Activated B cell treated with CpG ODN at 0.5 μM for 24 hours (primary cell): ENCODE data around the gene USP17L30. TPM values are rescaled to one million over a fixed set of nuclear protein-coding genes. Genes with fewer than 3 reads are reported as not detected.
"Not testable (repeated sequence)": the region's sequence is repeated elsewhere in the genome, so short reads cannot be mapped to it uniquely, and the experiment has no call there.

Experiments used
- ATAC-seq: fragments of 200-7000 bp; cut with Tn5 transposase; one replicate; pipeline ENCODE4 v1.10.0; 2021; ENCODE audit warnings: low read depth, mild to moderate bottlenecking, moderate library complexity
- CTCF ChIA-PET: fragments of 350-600 bp; sonication (Branson Sonifier 250); formaldehyde crosslinking; loops from one replicate; lab custom pipeline; 2021; ENCODE audit warnings: antibody characterized with exemption; lab: Charles Lee
- POLR2A ChIA-PET: fragments of 350-600 bp; sonication (Branson Sonifier 250); formaldehyde crosslinking; loops from one replicate; lab custom pipeline; 2021; ENCODE audit warnings: antibody characterized with exemption; lab: Charles Lee
- DNase-seq: peaks from one replicate; pipeline ENCODE4 v3.0.0; 2022
- H3K27ac Mint-ChIP-seq: one replicate; pipeline ENCODE4 v1.8.0; 2020; ENCODE audit warnings: mixed read lengths
- H3K27me3 Mint-ChIP-seq: one replicate; pipeline ENCODE4 v1.8.0; 2021; ENCODE audit warnings: mixed read lengths
- H3K36me3 Mint-ChIP-seq: one replicate; pipeline ENCODE4 v1.8.0; 2021; ENCODE audit warnings: low read depth, mixed read lengths
- H3K4me1 Mint-ChIP-seq: one replicate; pipeline ENCODE4 v1.8.0; 2021; ENCODE audit warnings: mixed read lengths
- H3K4me3 Mint-ChIP-seq: one replicate; pipeline ENCODE4 v1.8.0; 2020; ENCODE audit warnings: mild to moderate bottlenecking, mixed read lengths
- H3K9me3 Mint-ChIP-seq: one replicate; pipeline ENCODE4 v1.8.0; 2020; ENCODE audit warnings: mixed read lengths
- intact Hi-C: fragments of 100-400 bp; cut with micrococcal nuclease; formaldehyde crosslinking; loops from one replicate; pipeline ENCODE4 v1.15.1; 2024
- total RNA-seq: library from RNA; stranded (reverse); gene quantifications from 2 replicates; pipeline ENCODE4 v1.2.3, GENCODE V29; 2022

The USP17L30 gene
- not detected in 2 replicates for total RNA-seq

GRCh38 chr4:9362829-9363228, at the start of gene USP17L30:
USP17L30 (plus strand) TSS chr4:9363129; CDS start chr4:9363129, 0 bp downstream.
- ATAC-seq, H3K27ac Mint-ChIP-seq, H3K4me1 Mint-ChIP-seq, intact Hi-C loops, POLR2A ChIA-PET, H3K27me3 Mint-ChIP-seq, H3K4me3 Mint-ChIP-seq, H3K9me3 Mint-ChIP-seq, H3K36me3 Mint-ChIP-seq, DNase-seq, CTCF ChIA-PET: not testable (repeated sequence)

- intact Hi-C loops, ATAC-seq, H3K27ac Mint-ChIP-seq, H3K4me1 Mint-ChIP-seq, H3K9me3 Mint-ChIP-seq, DNase-seq, H3K27me3 Mint-ChIP-seq, CTCF ChIA-PET, H3K36me3 Mint-ChIP-seq, POLR2A ChIA-PET, H3K4me3 Mint-ChIP-seq: not testable (repeated sequence)
These were observed 38.7 kb upstream of the USP17L30 start for GRCh38 chr4:9324191-9324590.

- H3K4me3 Mint-ChIP-seq, ATAC-seq, H3K27me3 Mint-ChIP-seq, H3K9me3 Mint-ChIP-seq, H3K27ac Mint-ChIP-seq, POLR2A ChIA-PET, H3K36me3 Mint-ChIP-seq, DNase-seq, CTCF ChIA-PET, H3K4me1 Mint-ChIP-seq, intact Hi-C loops: not testable (repeated sequence)
These were observed 38.1 kb upstream of the USP17L30 start, which contains the start of gene USP17L24 for GRCh38 chr4:9324865-9325264. USP17L24 (plus strand) TSS chr4:9325165; CDS start chr4:9325165, 0 bp downstream.

GRCh38 chr4:9329611-9330010, 33.3 kb upstream of the USP17L30 start, which contains the start of gene USP17L25:
USP17L25 (plus strand) TSS chr4:9329911; CDS start chr4:9329911, 0 bp downstream.
- POLR2A ChIA-PET, H3K36me3 Mint-ChIP-seq, H3K9me3 Mint-ChIP-seq, CTCF ChIA-PET, H3K27me3 Mint-ChIP-seq, ATAC-seq, H3K4me3 Mint-ChIP-seq, intact Hi-C loops, H3K4me1 Mint-ChIP-seq, H3K27ac Mint-ChIP-seq, DNase-seq: not testable (repeated sequence)

- H3K4me1 Mint-ChIP-seq, intact Hi-C loops, H3K27me3 Mint-ChIP-seq, ATAC-seq, H3K4me3 Mint-ChIP-seq, DNase-seq, CTCF ChIA-PET, H3K9me3 Mint-ChIP-seq, H3K27ac Mint-ChIP-seq, H3K36me3 Mint-ChIP-seq, POLR2A ChIA-PET: not testable (repeated sequence)
These were observed 28.6 kb upstream of the USP17L30 start, which contains the start of gene USP17L26 for GRCh38 chr4:9334358-9334757. USP17L26 (plus strand) TSS chr4:9334658; CDS start chr4:9334658, 0 bp downstream.

GRCh38 chr4:9339103-9339502, 23.8 kb upstream of the USP17L30 start, which contains the start of gene USP17L5:
USP17L5 (plus strand) TSS chr4:9339403; CDS start chr4:9339403, 0 bp downstream.
- H3K9me3 Mint-ChIP-seq, ATAC-seq, H3K27me3 Mint-ChIP-seq, intact Hi-C loops, CTCF ChIA-PET, H3K4me1 Mint-ChIP-seq, DNase-seq, H3K4me3 Mint-ChIP-seq, H3K36me3 Mint-ChIP-seq, H3K27ac Mint-ChIP-seq, POLR2A ChIA-PET: not testable (repeated sequence)

- H3K36me3 Mint-ChIP-seq, H3K27ac Mint-ChIP-seq, H3K27me3 Mint-ChIP-seq, CTCF ChIA-PET, DNase-seq, intact Hi-C loops, POLR2A ChIA-PET, H3K4me1 Mint-ChIP-seq, H3K9me3 Mint-ChIP-seq, H3K4me3 Mint-ChIP-seq, ATAC-seq: not testable (repeated sequence)
These were observed 19.1 kb upstream of the USP17L30 start, which contains the start of gene USP17L27 for GRCh38 chr4:9343848-9344247. USP17L27 (plus strand) TSS chr4:9344148; CDS start chr4:9344148, 0 bp downstream.

- not testable (repeated sequence) for H3K4me3 Mint-ChIP-seq, ATAC-seq, H3K9me3 Mint-ChIP-seq
These were observed 14.3 kb upstream of the USP17L30 start, which contains the start of gene USP17L28 for GRCh38 chr4:9348593-9348992. USP17L28 (plus strand) TSS chr4:9348893; CDS start chr4:9348893, 0 bp downstream.

GRCh38 chr4:9350866-9351265, 12.1 kb upstream of the USP17L30 start:
- CTCF ChIA-PET, H3K27ac Mint-ChIP-seq, ATAC-seq, DNase-seq, H3K4me3 Mint-ChIP-seq, H3K36me3 Mint-ChIP-seq, H3K27me3 Mint-ChIP-seq, H3K4me1 Mint-ChIP-seq, intact Hi-C loops, H3K9me3 Mint-ChIP-seq, POLR2A ChIA-PET: not testable (repeated sequence)

More at GRCh38 chr4:9348593-9348992, 14.3 kb upstream of the USP17L30 start, which contains the start of gene USP17L28:
- H3K4me1 Mint-ChIP-seq, H3K27ac Mint-ChIP-seq, H3K36me3 Mint-ChIP-seq, H3K27me3 Mint-ChIP-seq, POLR2A ChIA-PET, DNase-seq, intact Hi-C loops, CTCF ChIA-PET: not testable (repeated sequence)

- H3K27me3 Mint-ChIP-seq, DNase-seq, H3K9me3 Mint-ChIP-seq, H3K4me3 Mint-ChIP-seq, H3K36me3 Mint-ChIP-seq, CTCF ChIA-PET, ATAC-seq, intact Hi-C loops, H3K4me1 Mint-ChIP-seq, POLR2A ChIA-PET, H3K27ac Mint-ChIP-seq: not testable (repeated sequence)
These were observed 9.6 kb upstream of the USP17L30 start, which contains the start of gene USP17L29 for GRCh38 chr4:9353338-9353737. USP17L29 (plus strand) TSS chr4:9353638; CDS start chr4:9353638, 0 bp downstream.

GRCh38 chr4:9379881-9380280, 17.0 kb downstream of the USP17L30 start:
- CTCF ChIA-PET, H3K9me3 Mint-ChIP-seq, H3K4me1 Mint-ChIP-seq, POLR2A ChIA-PET, ATAC-seq, DNase-seq, H3K27ac Mint-ChIP-seq, H3K36me3 Mint-ChIP-seq, intact Hi-C loops, H3K4me3 Mint-ChIP-seq, H3K27me3 Mint-ChIP-seq: not testable (repeated sequence)

- H3K27ac Mint-ChIP-seq, H3K9me3 Mint-ChIP-seq, H3K27me3 Mint-ChIP-seq, POLR2A ChIA-PET, intact Hi-C loops, H3K36me3 Mint-ChIP-seq, CTCF ChIA-PET, H3K4me1 Mint-ChIP-seq, ATAC-seq: not testable (repeated sequence)
- DNase-seq = peak; percentile 41
- peak overlapping the region; percentile 15 for H3K4me3 Mint-ChIP-seq
These were observed 18.1 kb downstream of the USP17L30 start for GRCh38 chr4:9381012-9381534.
